Measurements from ENCODE around the gene RAB17.

RAB17 gene

DNA sequence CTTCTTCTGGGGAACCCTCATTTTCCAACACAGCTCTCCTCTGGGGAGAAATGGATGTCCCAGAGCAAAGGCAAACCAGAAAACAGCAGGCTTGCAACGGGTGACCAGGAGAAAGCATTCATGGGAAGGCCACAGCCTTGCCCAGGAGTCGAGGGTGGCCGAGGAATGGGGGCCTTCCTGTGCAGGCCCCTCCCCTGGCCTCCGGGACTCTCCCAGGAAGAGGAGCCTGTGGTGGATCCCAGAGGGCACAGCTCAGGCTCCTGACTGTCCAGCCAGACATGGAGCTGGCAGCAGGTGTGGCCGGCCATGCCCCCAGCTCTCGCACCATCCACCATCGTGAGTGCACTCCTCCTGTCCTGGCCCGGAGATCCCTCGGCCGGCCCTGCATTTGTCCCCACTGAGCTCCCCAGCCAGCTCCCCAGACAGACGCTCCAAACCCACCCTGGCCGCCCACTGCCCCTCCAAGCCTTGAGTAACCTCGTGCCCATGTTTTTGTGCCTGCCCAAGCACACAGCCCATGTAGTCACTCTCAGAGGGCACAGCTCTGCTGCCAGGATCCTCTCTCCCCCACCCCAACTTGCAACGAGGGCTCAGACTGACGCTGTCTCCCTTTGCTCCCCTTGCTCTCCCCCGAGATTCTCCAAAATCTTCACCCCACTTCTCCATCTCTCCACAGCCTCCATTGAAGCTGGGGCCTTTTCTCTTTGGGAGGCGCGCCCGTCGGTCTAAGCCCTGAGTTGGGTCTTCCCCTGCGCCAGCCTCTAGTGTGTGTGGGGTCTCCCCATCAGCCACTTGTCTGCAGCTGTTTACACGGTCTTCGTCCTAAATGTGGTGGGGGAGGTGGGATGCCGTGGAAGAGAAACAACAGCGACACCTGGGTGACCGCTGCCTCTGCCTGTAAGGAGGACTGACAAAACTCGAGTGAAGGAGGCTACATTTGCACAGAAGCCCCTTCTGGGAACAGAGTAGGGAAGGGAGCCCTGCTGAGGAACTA, 14.4 kb downstream of the RAB17 start:
- no peak for DNase-seq

GRCh38 chr2:237574894-237575868, 15.4 kb downstream of the RAB17 start:
- DNase-seq, result no peak

GRCh38 chr2:237574467-237574866, 16.1 kb downstream of the RAB17 start:
- DNase-seq, result no peak

GRCh38 chr2:237573721-237574415, 16.7 kb downstream of the RAB17 start:
- DNase-seq, result no peak

DNA sequence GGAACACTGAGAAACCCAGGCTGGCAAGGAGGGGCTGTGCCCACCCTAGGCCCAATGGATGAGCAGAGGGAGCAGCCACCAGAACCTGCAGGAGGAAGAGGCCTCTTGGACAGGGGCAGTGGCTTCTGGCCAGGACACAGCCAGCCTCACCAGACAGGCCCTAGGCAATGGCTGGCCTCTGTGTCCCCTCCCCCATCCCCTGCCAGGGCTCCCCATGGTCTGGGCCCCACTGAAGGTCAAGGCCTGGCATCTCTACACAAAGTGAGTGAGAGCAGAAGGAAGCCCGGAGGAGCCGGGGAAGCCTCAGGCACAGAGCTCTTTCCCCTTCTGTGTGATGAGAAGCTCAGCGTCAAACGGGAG, 17.8 kb downstream of the RAB17 start:
- no peak for DNase-seq

DNA sequence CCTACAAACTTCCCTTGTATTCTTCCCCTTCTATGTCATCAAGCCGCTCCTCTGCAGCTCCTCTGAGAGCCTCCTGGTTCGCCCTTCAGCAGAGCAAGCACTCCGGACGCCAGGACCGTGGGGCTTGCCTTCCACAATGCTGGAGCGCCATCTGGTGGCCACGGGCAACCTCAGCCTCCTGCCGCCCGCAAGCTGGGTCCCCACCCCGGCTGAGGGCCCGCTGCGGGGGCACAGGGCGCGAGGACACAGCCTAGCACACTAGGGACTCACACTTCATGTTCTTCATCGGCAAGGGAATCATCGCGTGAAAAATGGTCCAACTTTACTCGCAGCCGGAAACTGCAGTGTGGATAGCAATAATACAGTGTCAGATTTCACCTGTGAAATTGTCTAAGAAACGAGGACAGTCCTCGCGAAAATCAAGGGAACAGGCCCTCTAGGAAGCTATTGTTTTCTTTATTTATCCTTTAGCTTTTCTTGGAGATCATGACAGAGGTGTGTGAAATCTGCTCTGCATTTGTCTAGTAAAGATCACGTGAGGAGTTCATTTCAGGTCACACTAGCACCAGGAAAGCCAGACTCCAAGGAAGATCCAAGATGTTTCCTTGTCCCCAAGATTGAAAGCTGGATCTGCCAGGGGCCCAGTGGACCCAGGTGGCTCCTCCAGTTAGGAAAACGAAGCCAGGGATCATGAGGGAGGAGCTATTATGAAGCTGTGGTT, 18.4 kb downstream of the RAB17 start:
- DNase-seq, result peak; percentile 90

- no peak for DNase-seq
These were observed 19.0 kb downstream of the RAB17 start for GRCh38 chr2:237571551-237571950.

- no peak for DNase-seq
These were observed 19.7 kb downstream of the RAB17 start for GRCh38 chr2:237570776-237571335.

DNA sequence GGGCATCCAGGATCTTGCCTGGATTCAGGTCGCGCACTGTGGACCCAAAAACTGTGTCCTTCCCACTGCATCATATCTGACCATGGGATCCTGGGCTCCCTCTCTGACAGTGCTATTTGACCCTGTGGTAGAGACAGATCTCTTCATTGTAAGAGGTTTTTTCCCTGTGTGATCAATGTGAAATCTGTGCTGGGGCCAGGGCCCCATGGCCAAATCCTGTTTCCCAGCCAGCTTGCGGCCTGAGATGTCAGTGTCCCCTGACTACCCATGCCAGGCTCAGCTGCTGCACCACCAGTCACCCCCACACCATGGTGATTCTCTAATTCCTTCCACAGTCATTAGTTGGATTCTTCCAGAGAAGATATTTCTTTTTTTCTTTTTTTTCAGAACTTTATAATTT, 20.6 kb downstream of the RAB17 start:
- DNase-seq, result no peak

DNA sequence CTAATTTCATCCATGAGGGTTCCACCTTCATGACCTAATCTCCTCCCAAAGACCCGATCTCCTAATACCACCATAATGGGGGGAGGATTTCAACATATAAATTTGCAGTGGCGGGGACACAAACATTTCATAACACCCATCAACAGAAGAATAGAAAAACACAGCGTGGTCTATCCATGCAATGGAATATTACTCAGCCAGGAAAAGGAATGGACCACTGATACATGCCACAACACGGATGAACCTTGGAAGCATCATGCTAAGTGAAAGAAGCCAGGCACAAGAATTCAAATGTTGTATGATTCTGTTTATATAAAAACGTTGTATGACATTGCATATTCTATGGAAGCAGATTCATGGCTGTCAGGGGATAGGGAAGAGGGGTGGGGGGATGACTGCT, 21.5 kb downstream of the RAB17 start:
- DNase-seq, result no peak

DNA sequence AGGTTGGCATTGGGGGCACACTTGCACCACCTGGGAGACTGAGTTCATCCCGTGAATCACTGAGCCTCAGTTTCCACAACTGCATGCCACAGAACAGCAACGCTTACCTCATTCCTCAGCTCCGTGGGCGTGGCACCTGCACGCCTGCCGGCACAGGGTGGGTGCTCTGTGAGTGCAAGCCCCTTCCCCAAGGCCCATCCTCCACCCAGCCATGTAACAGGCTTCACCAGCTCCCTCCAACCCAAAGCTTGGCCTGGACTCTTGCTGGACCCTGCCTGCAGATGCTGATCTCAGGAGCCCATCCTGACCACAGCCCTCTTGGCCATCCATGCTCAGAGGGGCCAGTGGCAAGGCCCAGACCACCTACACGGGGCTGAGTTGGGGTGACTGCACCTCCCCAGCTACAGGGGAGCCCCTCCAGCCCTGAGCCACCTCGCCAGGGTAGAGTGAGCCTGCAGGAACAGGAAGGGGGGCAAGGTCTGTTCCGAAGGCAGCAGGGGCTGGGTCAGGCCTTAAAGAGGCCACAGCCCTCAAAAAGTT, 22.3 kb downstream of the RAB17 start:
- no peak for DNase-seq

DNA sequence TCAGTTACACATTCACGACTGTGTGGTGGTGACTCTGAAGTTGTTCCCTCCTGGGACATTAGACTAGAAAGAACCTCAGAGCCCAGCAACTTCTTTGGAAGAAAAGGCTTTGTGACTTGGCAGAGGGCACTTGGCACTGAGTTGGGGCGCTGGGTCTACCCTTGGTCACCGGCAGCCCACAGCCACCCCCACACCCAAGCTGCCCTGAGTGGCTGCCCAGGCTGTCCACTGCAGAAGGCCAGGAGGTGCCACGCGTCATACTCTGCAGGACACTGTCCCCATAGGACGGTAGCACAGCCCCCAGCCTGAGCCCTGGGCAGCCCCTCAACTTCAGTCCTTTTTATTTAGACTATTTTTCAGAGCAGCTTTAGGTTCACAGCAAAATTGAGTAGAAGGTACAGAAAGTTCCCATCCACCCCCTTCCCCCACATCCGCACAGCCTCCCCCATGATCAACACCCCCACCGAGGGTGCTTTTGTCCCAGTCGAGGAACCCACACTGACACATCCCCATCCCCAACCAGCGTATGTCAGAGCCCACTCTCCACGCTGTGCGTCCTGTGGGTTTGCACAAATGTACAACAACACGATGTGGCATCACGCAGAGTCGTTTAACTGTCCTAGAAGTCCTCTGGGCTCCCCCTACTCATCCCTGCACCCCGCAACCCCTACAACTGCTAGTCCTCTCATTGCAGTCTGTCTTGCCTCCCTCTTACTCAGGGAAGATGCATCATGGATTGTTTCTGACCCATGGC, 23.1 kb downstream of the RAB17 start:
- DNase-seq, result no peak

GRCh38 chr2:237566401-237567235, 23.9 kb downstream of the RAB17 start, which contains the start of gene PRLH:
Gene PRLH, plus strand, starts transcription at chr2:237566574. Its CDS starts 0 bp downstream, at chr2:237566574.
- DNase-seq, result no peak

DNA sequence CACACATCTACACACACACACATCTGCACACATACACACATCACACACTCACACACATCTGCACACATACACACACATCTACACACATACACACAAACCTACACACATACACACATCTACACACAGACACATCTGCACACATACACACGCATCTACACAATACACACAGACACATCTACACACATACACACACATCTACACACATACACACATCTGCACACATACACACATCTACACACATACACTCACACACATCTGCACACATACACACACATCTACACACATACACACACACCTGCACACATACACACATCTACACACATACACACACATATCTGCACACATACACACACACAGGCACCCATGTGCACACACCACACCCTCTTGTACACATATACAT, 24.6 kb downstream of the RAB17 start:
- no peak for DNase-seq

DNA sequence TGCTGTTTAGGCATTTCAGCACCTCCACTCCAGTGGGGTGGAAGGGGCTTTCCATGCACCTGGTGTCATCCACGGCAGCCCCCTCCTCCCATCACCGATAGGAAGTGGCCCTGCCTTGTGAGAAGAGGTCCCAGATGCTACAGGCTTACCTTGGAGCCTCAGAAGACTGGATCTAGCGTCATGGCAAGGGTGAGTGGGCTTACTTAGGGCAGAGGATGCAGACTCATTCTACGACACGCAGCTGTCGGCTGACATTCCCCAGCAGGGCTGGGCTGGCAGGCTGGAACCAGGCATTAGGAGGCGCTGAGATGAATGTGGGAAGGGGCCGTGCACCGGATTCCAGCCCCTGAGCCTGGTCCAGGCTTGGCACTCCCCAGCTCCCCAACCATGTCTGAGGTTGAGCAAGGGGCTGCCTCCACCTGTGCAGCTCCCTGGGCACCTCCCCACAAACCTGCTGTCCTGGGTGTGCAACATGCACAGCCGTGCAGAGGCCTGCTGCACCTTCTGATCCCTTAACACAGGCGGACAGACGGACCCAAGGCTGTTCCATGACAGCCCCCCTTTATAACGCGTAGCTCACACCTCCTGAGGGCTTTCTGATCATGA, 25.9 kb downstream of the RAB17 start:
- DNase-seq, result no peak

DNA sequence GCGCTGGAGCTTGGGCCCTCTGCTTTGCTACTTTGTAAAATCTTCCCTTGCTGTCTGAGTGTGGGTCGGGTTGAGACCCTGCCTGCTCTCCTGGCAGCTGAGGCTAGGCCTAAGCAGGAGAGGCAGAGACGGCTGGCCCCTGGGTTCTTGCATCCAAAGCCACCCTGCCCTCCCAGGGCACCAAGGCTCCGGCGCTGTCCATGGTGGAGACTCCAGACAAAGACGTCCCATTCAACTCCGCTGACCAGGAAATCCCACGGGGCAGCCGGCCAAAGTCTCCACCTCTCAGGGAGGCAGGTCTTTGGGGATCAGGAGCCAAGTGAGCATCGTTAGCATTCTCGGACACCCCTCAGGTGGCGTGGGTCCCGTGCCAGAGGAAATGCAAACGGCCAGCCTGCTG, 26.7 kb downstream of the RAB17 start:
- no peak for DNase-seq

DNA sequence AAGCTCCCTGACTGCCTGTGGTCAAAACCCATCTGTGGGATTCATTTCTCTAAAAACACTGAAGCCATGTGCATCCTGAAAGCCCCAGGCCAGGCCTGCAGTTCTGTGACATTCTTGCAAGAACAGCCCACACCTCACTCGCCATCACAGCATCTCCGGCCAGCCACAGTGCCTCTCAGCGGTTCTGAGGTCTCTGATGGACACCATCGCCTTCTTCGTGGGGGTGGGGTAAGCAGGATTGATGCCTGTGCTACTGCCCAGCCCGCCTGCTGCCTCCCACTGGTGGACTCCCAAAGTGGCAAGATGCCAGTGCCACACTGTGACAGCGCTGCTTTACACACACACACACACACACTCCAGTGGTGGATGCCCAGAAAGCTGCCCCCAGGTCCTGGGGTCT, 29.3 kb downstream of the RAB17 start:
- no peak for DNase-seq

DNA sequence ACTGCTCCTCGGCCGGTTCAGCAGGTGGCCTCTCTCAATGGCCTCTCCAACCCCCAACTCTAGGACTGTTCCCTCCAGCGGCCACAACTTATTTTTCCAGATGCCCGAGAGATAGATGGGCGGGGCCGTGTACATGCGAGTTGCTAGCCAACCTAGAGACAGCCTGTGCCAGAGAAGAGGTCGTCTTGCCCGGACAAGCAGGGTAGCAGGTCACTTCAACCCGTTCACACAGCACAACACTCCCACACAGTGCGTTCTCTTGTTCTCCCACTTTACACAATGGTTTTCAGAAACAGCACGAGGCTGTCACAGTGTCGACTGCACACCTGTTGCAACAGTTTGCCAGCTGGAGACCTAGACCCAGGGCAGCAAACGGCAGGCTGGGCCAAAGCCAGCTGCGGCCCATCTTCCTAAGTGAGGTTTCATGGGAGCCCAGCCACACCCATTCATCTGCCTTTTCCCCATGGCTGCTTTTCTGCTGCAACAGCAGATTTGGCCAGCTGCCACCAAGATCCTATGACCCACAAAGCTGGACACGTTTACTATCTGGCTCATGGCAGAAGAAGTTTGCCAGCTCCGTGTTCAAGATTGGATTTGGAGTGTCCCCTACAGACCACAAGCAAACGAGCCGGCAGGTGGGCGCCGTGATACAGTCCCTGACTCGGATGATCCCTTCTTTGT, 31.4 kb downstream of the RAB17 start:
- no peak for DNase-seq

DNA sequence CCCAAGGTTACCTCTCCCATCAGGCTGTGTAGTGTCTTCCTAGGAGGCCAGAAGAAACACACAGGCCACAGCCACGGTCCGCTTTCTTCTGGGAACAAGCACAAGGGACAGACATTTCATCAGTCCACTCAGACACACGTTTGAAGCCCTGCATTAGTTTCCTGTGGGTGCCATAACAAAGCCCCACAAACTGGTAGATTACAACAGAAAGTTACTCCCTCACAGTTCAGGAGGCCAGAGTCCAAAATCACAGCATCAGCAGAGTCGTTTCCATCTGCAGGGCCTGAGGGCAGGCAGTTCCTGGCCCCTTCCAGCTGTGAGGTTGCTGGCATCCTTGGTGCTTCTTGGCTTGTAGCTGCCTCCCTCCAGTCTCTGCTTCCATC, 32.9 kb downstream of the RAB17 start:
- no peak for DNase-seq

All from activated CD4-positive, CD25-positive, alpha-beta regulatory T cell treated with anti-CD3 and anti-CD28 coated beads, Interleukin-2, amount 50 U/mL, for 72 hours (primary cell).